A673 (cell line): ENCODE results near the gene NOP56. TPM values are rescaled to one million over a fixed set of nuclear protein-coding genes. Genes with fewer than 3 reads are reported as not detected.

Experiments
- BruUV-seq: library from RNA; stranded (reverse); fragments of 400-500 nt; replicated peaks from 2 replicates; lab custom pipeline; 2021; lab: Mats Ljungman, UMichigan
- CTCF ChIA-PET: fragments of 300-600 bp; sonication (Branson Sonifier 250); formaldehyde crosslinking; loops from one replicate; lab custom pipeline; 2022; ENCODE audit warnings: antibody characterized with exemption; lab: Charles Lee
- POLR2A ChIA-PET: fragments of 300-600 bp; sonication (Branson Sonifier 250); formaldehyde crosslinking; loops from one replicate; lab custom pipeline; 2022; ENCODE audit warnings: antibody characterized with exemption; ENCODE audit not compliant: low non-redundant PET; lab: Charles Lee
- DNase-seq: peaks from one replicate; pipeline ENCODE4 v3.0.0-alpha.2; 2015; ENCODE audit warnings: low spot score
- H3K27ac ChIP-seq: fragments of 200-600 bp; sonication (generic); 2 replicates; pipeline ENCODE4 v1.5.1; 2016; ENCODE audit warnings: mixed run types, low read depth, mild to moderate bottlenecking, mixed read lengths, antibody characterized with exemption, low read length; ENCODE audit not compliant: poor library complexity, severe bottlenecking
- H3K27me3 ChIP-seq: fragments of 200-600 bp; sonication (generic); replicated peaks from 2 replicates; pipeline ENCODE4 v1.6.1; 2017; ENCODE audit warnings: mixed run types, low read depth, mild to moderate bottlenecking, mixed read lengths, antibody characterized with exemption, low read length; ENCODE audit not compliant: insufficient read depth, poor library complexity
- H3K36me3 ChIP-seq: fragments of 200-600 bp; sonication (generic); 2 replicates; pipeline ENCODE4 v1.6.1; 2016; ENCODE audit warnings: mixed run types, mild to moderate bottlenecking, mixed read lengths, antibody characterized with exemption, low read length; ENCODE audit not compliant: insufficient read depth, poor library complexity, severe bottlenecking
- H3K4me1 ChIP-seq: fragments of 200-600 bp; sonication (generic); 2 replicates; pipeline ENCODE4 v1.6.1; 2017; ENCODE audit warnings: mixed run types, mild to moderate bottlenecking, mixed read lengths, antibody characterized with exemption, low read length; ENCODE audit not compliant: insufficient read depth, poor library complexity, severe bottlenecking
- H3K4me3 ChIP-seq: fragments of 200-600 bp; sonication (generic); 2 replicates; pipeline ENCODE4 v1.5.1; 2016; ENCODE audit warnings: low read depth, mixed run types, mild to moderate bottlenecking, mixed read lengths, low read length; ENCODE audit not compliant: poor library complexity, severe bottlenecking
- H3K9me3 ChIP-seq: fragments of 200-600 bp; sonication (generic); 2 replicates; pipeline ENCODE4 v1.6.1; 2016; ENCODE audit warnings: mixed run types, low read depth, mild to moderate bottlenecking, mixed read lengths, antibody characterized with exemption, low read length; ENCODE audit not compliant: poor library complexity, severe bottlenecking
- EZH2 ChIP-seq: fragments of 200-600 bp; sonication (generic); IDR thresholded peaks from 2 replicates; pipeline ENCODE4 v1.6.1; 2017; ENCODE audit warnings: borderline replicate concordance, low read depth, mild to moderate bottlenecking, mixed read lengths, antibody characterized with exemption, low read length; ENCODE audit not compliant: poor library complexity, severe bottlenecking
- intact Hi-C: fragments of 100-400 bp; cut with micrococcal nuclease; formaldehyde crosslinking; loops from one replicate; pipeline ENCODE4 v1.10.0; 2022; ENCODE audit not compliant: unreplicated experiment
- total RNA-seq: library from RNA; stranded (reverse); gene quantifications from 2 replicates; pipeline ENCODE4 v1.2.3, GENCODE V29; 2021
- TF ChIP-seq, protein P1 (sequence below): fragments of 300-800, 200-600 bp; sonication (generic); conservative IDR thresholded peaks from 2 replicates; pipeline ENCODE4 v1.5.1; 2017; ENCODE audit warnings: low read depth, mild to moderate bottlenecking, antibody characterized with exemption, low read length, moderate library complexity, mixed read lengths

Gene NOP56
- total RNA-seq, 1 experiment from 2014 or later: 704 TPM

DNA sequence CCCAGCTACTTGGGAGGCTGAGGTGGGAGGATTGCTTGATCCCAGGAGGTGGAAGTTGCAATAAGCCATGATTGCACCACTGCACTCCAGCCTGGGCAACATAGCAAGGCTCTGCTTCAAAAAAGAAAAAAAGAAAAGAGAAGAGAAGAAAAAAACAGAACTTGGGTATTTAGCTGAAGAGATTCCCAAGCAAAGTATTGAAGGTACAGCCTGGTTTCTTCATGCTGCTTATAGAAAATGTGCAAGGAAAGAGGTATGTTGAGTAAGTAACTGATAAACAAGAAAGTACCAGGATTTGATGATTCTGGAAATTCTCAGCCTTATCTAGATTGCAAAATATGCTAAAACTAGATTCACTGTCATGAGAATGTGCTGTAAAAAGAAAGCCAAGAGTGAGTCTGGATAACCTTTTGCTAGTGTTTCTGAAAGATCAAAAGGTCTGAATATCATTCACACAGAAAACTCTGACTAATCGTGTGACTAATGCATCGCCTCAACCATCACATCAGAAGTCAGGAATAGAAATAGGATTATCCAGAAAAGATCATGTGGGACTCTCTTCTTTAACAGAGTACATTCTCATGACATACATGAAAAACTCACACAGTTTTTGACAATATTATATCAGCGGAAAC lies 32.4 kb upstream of the NOP56 start:
- BruUV-seq: no TSS peak
- intact Hi-C loops: no loop called here
- no peak overlapping the region for H3K4me3 ChIP-seq
- no peak overlapping the region for H3K27ac ChIP-seq
- no peak for DNase-seq
- ChIA-PET POLR2A (no interaction called here), CTCF (no interaction called here)
- no peaks in the 10 kb centered on the region for H3K4me1 ChIP-seq
- no peak for TF ChIP-seq EZH2
- TF ChIP-seq, protein P1, sequence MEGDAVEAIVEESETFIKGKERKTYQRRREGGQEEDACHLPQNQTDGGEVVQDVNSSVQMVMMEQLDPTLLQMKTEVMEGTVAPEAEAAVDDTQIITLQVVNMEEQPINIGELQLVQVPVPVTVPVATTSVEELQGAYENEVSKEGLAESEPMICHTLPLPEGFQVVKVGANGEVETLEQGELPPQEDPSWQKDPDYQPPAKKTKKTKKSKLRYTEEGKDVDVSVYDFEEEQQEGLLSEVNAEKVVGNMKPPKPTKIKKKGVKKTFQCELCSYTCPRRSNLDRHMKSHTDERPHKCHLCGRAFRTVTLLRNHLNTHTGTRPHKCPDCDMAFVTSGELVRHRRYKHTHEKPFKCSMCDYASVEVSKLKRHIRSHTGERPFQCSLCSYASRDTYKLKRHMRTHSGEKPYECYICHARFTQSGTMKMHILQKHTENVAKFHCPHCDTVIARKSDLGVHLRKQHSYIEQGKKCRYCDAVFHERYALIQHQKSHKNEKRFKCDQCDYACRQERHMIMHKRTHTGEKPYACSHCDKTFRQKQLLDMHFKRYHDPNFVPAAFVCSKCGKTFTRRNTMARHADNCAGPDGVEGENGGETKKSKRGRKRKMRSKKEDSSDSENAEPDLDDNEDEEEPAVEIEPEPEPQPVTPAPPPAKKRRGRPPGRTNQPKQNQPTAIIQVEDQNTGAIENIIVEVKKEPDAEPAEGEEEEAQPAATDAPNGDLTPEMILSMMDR: no peak
- H3K27me3 ChIP-seq: no peaks in the 10 kb centered on the region
- no peaks in the 10 kb centered on the region for H3K36me3 ChIP-seq
- no peaks in the 10 kb centered on the region for H3K9me3 ChIP-seq

DNA sequence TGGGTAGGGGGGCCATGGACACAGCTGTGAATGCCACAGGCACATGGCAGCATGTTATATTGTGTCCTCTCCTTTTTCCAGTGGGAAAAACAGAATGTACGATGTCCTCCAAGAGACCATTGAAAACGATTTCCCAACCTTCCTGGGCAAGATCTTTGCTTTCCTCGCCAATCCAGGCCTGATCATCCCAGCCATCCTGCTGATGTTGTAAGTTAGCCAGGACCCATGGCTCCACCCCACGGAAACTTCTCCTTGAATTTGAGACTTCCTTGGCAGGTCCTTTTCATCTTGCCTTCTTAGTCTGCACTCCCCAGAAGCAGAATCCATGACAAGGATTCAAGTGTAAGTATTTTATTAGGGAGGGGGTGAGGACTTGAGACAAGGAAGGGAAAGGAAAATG lies 28.2 kb upstream of the NOP56 start:
- DNase-seq: no peak
- no TSS peak for BruUV-seq
- Histone ChIP-seq H3K27me3 (no peaks in the 10 kb centered on the region), H3K27ac (no peak overlapping the region), H3K36me3 (no peaks in the 10 kb centered on the region), H3K4me1 (no peaks in the 10 kb centered on the region), H3K4me3 (no peak overlapping the region), H3K9me3 (no peaks in the 10 kb centered on the region)
- ChIA-PET POLR2A (no interaction called here), CTCF (no interaction called here)
- intact Hi-C loops: no loop called here
- TF ChIP-seq, protein P1: no peak
- no peak for TF ChIP-seq EZH2

GRCh38 chr20:2625062-2625461 lies 27.4 kb upstream of the NOP56 start:
- TF ChIP-seq, protein P1: no peak
- TF ChIP-seq EZH2: no peak
- ChIA-PET CTCF (no interaction called here), POLR2A (no interaction called here)
- Histone ChIP-seq H3K4me3 (no peak overlapping the region), H3K9me3 (no peaks in the 10 kb centered on the region), H3K36me3 (no peaks in the 10 kb centered on the region), H3K4me1 (no peaks in the 10 kb centered on the region), H3K27ac (no peak overlapping the region), H3K27me3 (no peaks in the 10 kb centered on the region)
- no TSS peak for BruUV-seq
- DNase-seq: no peak
- intact Hi-C loops: no loop called here
